IPS DF 6.9 (cell line): ENCODE results near the gene FABP1.

ENCODE experiments used
- DNase-seq: peaks from one replicate; pipeline ENCODE4 v3.0.0-alpha.2; 2013; ENCODE audit warnings: low read depth, low spot score
- H3K27ac ChIP-seq: one replicate; pipeline ENCODE4 v1.5.1; 2013; ENCODE audit warnings: low read length, control low read depth
- H3K27me3 ChIP-seq: 2 replicates; pipeline ENCODE4 v1.6.1; 2013; ENCODE audit warnings: mild to moderate bottlenecking, low read length; ENCODE audit not compliant: control insufficient read depth, insufficient read depth
- H3K36me3 ChIP-seq: 2 replicates; pipeline ENCODE4 v1.6.1; 2013; ENCODE audit warnings: low read length; ENCODE audit not compliant: control insufficient read depth, insufficient read depth
- H3K4me1 ChIP-seq: 2 replicates; pipeline ENCODE4 v1.6.1; 2013; ENCODE audit warnings: low read length; ENCODE audit not compliant: control insufficient read depth, insufficient read depth
- H3K4me3 ChIP-seq: 2 replicates; pipeline ENCODE4 v1.5.1; 2013; ENCODE audit warnings: mild to moderate bottlenecking, low read length
- H3K9me3 ChIP-seq: 2 replicates; pipeline ENCODE4 v1.6.1; 2013; ENCODE audit warnings: low read length, inconsistent platforms; ENCODE audit not compliant: control insufficient read depth, insufficient read depth
- WGBS: extraction: QIAGEN DNeasy Blood & Tissue Kit; methylation state at CpG from one replicate; pipeline ENCODE4 v1.1.7; 2013; ENCODE audit warnings: mixed read lengths, missing lambda C conversion rate; ENCODE audit not compliant: insufficient read length, insufficient coverage; 5-methylcytosine and 5-hydroxymethylcytosine counted together

Gene FABP1

DNA sequence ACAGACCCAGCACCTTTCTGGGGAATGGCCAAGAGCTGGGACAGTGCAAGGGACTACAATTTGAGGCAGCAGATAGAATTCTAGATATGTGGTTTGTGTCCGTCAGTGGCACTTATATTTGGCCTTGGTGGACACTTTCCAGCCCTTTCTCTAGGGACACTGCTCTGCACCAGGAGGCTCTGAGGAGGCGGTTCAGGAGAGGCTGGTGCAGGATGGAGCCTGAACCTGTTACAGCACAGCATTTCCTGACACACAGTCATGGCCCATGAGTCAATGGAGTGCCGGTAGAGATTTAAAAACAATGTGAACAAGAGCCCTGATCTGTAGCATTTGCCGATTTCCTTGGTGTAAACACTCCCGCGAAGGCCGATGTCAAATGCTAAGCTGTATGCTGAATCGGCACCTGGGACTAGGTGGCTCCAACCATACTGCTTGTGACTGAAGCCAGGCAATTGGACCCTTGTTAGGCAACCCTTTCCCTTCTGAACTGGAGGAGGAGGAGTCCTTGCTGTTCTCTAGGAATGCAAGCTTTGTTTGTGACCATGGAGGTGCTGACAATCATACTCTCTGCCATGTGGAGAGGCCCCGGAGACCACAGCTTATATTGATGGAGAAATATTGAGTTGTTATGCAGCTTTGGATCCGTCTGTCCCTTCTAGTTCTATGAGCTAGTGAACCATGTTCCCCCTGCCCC, 11.9 kb downstream of the FABP1 start:
- Histone ChIP-seq H3K27me3 (no peaks in the 10 kb centered on the region), H3K4me3 (no peak overlapping the region), H3K27ac (no peak overlapping the region), H3K9me3 (no peaks in the 10 kb centered on the region), H3K4me1 (no peaks in the 10 kb centered on the region), H3K36me3 (no peaks in the 10 kb centered on the region)
- no peak for DNase-seq
- WGBS = no CpG with 5 or more reads among the region's 10 CpGs

GRCh38 chr2:88114889-88115288, 13.0 kb downstream of the FABP1 start:
- WGBS = no CpG with 5 or more reads among the region's 5 CpGs
- Histone ChIP-seq H3K36me3 (no peaks in the 10 kb centered on the region), H3K27me3 (no peaks in the 10 kb centered on the region), H3K4me1 (0 out of 2 replicates have a peak, but pooled peaks cover 2% of the 10 kb centered on the region), H3K4me3 (no peak overlapping the region), H3K27ac (no peak overlapping the region), H3K9me3 (no peaks in the 10 kb centered on the region)
- DNase-seq = no peak

DNA sequence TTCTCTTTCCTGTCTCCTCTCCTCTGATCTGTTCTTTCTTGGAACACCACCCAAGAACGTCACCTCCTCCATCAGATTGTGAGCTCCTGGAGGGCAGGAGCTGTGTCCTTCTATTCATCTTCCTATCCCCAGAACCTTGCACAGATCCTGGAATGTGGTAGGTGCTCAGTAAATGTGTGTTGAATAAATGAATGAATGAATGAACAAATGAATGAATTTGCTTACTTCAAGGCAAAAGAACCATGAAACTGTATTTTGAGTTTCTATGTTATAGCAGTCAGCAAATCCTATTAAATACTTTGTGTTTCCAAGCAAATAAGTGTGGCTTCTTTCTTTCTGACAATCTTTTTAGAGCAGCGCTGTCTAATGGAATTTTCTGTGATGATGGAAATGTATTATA, 14.8 kb downstream of the FABP1 start:
- WGBS = no CpG with 5 or more reads among the region's 2 CpGs

DNA sequence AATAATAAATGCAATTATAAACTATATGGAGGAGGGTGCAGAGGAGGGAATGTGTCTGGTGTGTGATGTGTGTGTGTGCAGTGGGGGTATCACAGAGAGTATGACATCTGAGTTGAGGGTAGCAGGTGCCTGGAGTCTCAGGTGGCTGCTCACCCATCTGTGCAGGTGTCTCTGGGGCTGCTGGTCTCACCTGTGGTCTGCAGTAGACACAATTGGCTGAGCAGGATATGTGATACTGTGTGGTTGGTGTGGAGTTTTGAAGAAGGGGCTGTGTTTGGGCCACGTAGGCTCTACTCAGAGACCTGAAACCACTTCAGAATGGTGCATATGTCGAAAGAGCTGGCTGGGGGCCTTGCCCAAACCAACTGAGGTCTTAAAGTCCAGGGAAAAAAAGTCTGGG, 17.0 kb downstream of the FABP1 start:
- no peaks in the 10 kb centered on the region for H3K27me3 ChIP-seq
- H3K4me3 ChIP-seq = no peak overlapping the region
- 0 out of 2 replicates have a peak, but pooled peaks cover 2% of the 10 kb centered on the region for H3K4me1 ChIP-seq
- no peak for DNase-seq
- no CpG with 5 or more reads among the region's 2 CpGs for WGBS
- H3K36me3 ChIP-seq = no peaks in the 10 kb centered on the region
- no peaks in the 10 kb centered on the region for H3K9me3 ChIP-seq
- H3K27ac ChIP-seq = no peak overlapping the region

More for the DNA sequence above, 14.8 kb downstream of the FABP1 start:
- Histone ChIP-seq H3K36me3 (no peaks in the 10 kb centered on the region), H3K27me3 (no peaks in the 10 kb centered on the region), H3K4me1 (0 out of 2 replicates have a peak, but pooled peaks cover 2% of the 10 kb centered on the region), H3K4me3 (no peak overlapping the region), H3K9me3 (no peaks in the 10 kb centered on the region), H3K27ac (no peak overlapping the region)
- no peak for DNase-seq

DNA sequence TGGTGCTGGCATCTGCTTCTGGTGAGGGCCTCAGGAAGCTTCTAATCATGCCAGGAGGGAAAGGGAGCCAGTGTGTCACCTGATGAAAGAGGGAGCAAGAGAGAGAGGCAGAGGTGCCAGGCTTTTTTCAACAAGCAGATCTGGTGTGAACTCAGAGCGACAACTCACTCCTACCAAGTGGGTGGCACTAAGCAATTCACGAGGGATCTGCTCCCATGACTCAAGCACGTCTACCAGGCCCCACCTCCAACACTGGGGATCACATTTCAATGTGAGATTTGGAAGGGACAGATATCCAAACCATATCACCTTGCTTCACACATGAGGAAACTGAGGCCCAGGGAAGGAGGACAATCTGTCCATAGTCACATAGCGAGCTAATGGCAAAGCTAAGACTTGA, 19.1 kb downstream of the FABP1 start:
- Histone ChIP-seq H3K4me3 (no peak overlapping the region), H3K36me3 (no peaks in the 10 kb centered on the region), H3K9me3 (no peaks in the 10 kb centered on the region), H3K27me3 (no peaks in the 10 kb centered on the region), H3K27ac (no peak overlapping the region), H3K4me1 (0 out of 2 replicates have a peak, but pooled peaks cover 2% of the 10 kb centered on the region)
- WGBS = no CpG with 5 or more reads among the region's 4 CpGs
- DNase-seq = no peak

DNA sequence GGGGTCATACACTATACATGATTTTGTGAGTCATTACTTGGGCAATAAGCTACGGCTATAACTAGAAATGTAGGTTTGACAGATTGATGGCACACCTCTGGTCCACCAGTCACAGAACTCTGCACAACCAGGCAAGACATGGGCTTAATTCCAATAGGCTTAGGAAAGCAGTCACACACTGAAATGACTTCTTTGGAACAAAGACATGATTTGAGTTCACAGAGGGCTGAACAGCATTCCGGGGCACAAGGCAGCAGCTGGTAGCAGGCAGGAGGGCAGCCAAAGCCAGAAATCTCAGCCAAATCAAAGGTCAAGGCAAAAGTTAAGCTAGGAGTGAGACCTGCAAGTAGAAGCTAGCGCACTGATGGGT, 27.4 kb downstream of the FABP1 start:
- WGBS = no CpG with 5 or more reads among the region's 3 CpGs
- H3K9me3 ChIP-seq = no peaks in the 10 kb centered on the region
- H3K4me1 ChIP-seq = no peaks in the 10 kb centered on the region
- H3K4me3 ChIP-seq = no peak overlapping the region
- no peaks in the 10 kb centered on the region for H3K36me3 ChIP-seq
- H3K27me3 ChIP-seq = no peaks in the 10 kb centered on the region
- no peak overlapping the region for H3K27ac ChIP-seq
- DNase-seq = no peak

DNA sequence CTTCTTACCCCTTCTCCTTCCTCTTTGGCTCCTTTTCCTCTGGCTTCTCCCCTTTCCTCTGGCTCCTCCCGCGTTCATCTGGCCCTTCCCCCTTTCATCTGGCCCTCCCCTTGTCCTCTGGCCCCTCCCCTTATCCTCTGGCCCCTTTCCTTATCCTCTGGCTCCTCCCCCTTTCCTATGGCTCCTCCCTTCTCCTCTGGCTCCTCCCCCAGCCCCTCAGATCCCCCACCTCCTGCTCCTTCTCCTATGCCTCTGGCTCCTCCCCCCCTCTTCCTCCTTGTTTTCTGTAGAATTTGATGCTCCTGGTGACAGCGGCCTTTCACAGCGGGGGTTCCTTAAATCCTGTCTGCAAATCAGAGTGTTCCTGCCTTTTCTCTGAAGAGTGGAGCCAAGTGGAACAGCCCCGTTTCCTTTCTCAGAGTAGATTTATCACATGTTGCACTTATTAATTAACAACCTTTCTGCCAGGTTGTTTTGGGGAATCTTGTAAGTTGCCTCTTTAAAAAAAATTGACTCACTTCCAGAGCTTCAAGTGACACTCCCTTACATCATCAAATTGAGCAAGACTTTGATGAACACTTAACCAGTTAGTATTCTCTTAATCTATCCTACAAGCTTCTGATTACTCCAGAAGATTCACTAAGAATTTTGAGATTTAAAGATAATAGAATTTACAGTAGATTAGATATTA, 27.9 kb downstream of the FABP1 start:
- no CpG with 5 or more reads among the region's 5 CpGs for WGBS
- DNase-seq = peak; percentile 79

DNA sequence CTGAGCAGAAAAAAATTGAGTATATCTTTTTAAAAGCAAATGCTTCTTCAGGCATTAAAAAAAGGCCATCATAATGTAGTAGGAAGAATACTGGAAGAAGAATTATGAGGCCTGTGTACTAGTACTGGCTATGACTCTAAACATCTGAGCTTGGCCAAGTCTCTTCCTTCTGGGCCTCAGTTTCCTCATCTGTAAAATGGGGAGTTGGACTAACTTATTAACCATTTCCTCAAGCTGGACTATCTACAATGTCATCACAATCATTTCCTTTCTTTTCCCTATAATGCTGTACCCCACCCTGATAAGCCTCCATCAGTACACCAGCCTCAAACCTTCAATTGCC, 29.3 kb downstream of the FABP1 start:
- Histone ChIP-seq H3K27me3 (no peaks in the 10 kb centered on the region), H3K4me3 (no peak overlapping the region), H3K27ac (no peak overlapping the region), H3K9me3 (no peaks in the 10 kb centered on the region), H3K4me1 (no peaks in the 10 kb centered on the region), H3K36me3 (no peaks in the 10 kb centered on the region)
- DNase-seq = no peak

More for the DNA sequence above, 27.9 kb downstream of the FABP1 start:
- Histone ChIP-seq H3K9me3 (no peaks in the 10 kb centered on the region), H3K36me3 (no peaks in the 10 kb centered on the region), H3K27ac (no peak overlapping the region), H3K4me1 (no peaks in the 10 kb centered on the region), H3K4me3 (no peak overlapping the region), H3K27me3 (no peaks in the 10 kb centered on the region)

- H3K27ac ChIP-seq = no peak overlapping the region
- no peaks in the 10 kb centered on the region for H3K4me1 ChIP-seq
- no peak for DNase-seq
- H3K9me3 ChIP-seq = no peaks in the 10 kb centered on the region
- WGBS = no CpG with 5 or more reads among the region's 4 CpGs
- H3K27me3 ChIP-seq = no peaks in the 10 kb centered on the region
- H3K36me3 ChIP-seq = no peaks in the 10 kb centered on the region
- H3K4me3 ChIP-seq = no peak overlapping the region
These were observed 29.8 kb downstream of the FABP1 start for GRCh38 chr2:88097891-88098557.

DNA sequence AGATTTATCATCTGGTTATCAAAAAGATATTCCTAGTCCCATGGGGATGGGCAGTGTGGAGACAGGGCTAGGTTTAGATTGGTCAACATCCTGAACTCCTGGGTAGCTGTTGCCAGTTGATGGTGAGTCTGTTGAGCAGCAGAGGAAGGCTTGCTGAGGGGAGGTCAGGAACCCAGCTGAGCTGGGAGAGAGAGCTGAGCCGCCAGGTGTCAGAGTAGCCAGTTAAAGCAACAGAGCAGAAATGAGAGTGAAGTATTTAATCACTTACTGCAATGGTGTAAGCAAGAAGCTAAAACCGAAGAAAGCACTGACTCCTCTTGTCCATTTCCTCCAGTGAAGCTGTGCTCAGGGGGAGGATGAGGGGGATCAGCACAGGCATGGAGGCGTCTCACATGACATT, 30.7 kb downstream of the FABP1 start:
- Histone ChIP-seq H3K4me3 (no peak overlapping the region), H3K27me3 (no peaks in the 10 kb centered on the region)

More for the DNA sequence above, 30.7 kb downstream of the FABP1 start:
- DNase-seq = no peak
- no peaks in the 10 kb centered on the region for H3K36me3 ChIP-seq
- WGBS = no CpG with 5 or more reads among the region's 3 CpGs
- no peaks in the 10 kb centered on the region for H3K9me3 ChIP-seq
- H3K4me1 ChIP-seq = no peaks in the 10 kb centered on the region
- H3K27ac ChIP-seq = no peak overlapping the region
